CD1c-positive myeloid dendritic cell (primary cell): ENCODE data around the gene SEC23IP.
"Not testable (repeated sequence)": the region's sequence is repeated elsewhere in the genome, so short reads cannot be mapped to it uniquely, and the experiment has no call there.

ENCODE experiments used
- DNase-seq: peaks from one replicate; pipeline ENCODE4 v3.0.0-alpha.2; 2016; ENCODE audit errors: extremely low spot score

The SEC23IP gene

DNA sequence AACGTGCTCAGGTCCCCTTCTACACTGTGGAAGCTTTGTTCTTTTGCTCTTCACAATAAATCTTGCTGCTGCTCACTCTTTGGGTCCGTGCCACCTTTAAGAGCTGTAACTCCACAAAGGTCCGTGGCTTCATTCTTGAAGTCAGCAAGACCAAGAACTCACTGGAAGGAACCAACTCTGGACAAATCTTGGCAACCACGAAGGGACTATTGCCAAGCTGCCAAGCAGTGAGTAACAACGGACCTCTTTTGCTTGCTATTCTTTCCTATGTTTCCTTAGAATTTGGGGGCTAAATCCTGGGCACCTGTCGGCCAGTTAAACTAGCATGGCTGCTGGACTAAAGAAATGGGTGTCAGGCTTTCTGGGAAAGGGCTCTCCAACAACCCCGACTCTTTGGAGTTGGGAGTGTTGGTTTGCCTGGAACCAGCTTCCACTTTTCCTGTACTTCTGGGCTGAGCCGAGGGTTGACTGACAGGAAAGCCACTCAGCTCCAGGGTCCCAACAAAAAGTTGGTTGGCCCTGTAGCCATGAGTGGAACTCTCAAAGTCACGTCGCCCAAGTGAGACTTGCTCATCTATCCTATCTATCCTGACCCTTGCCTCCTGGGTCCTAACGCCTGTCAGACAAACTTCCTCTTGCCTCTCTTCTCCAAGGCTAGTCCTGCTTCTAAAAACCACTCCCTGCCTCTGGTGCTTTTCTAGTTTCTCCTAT is 8.5 kb upstream of the SEC23IP start:
- not testable (repeated sequence) for DNase-seq

DNA sequence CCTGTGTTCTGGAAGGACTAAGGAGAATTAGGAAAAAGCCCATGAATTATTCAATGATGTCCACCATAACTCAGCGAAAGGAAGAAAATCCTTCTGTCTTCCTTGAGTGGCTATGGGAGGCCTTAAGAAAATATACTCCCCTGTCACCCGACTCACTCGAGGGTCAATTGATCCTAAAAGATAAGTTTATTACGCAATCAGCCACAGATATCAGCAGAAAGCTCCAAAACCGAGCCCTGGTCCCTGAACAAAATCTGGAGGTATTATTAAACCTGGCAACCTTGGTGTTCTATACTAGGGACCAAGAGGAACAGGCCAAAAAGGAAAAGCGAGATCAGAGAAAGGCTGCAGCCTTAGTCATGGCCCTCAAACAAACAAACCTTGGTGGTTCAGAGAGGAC is 6.5 kb upstream of the SEC23IP start:
- not testable (repeated sequence) for DNase-seq

DNA sequence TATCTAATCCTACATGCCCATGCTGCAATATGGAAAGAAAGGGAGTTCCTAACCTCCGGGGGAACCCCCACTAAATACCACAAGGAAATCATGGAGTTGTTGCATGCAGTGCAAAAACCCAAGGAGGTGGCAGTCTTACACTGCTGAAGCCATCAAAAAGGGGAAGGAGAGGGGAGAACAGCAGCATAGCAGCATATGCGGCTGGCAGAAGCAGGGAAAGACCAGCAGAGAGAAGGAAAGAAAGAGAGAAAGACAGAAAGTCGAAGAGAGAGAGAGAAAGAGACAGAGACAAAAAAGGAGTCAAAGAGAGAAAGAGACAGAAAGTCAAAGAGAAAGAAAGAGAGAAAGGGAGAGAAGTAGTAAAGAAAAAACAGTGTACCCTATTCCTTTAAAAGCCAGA is 3.8 kb upstream of the SEC23IP start:
- not testable (repeated sequence) for DNase-seq

DNA sequence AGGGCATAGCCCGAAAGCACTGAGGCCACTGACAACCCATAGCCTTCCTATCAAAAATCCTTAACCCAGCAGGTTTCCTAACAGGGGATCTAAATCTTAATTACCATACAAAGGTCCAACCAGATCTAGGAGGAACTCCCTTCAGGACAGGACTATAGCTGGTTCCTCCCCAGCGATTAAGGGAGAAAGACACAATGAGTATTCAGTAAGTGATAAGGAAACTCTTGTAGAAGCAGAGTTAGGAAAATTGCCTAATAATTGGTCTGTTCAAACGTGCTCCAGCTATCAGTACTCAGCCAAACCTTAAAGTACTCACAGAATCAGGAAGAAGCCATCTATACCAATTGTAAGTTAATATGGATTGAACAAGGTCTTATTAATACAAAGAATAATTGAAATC is 3.3 kb upstream of the SEC23IP start:
- DNase-seq: not testable (repeated sequence)

DNA sequence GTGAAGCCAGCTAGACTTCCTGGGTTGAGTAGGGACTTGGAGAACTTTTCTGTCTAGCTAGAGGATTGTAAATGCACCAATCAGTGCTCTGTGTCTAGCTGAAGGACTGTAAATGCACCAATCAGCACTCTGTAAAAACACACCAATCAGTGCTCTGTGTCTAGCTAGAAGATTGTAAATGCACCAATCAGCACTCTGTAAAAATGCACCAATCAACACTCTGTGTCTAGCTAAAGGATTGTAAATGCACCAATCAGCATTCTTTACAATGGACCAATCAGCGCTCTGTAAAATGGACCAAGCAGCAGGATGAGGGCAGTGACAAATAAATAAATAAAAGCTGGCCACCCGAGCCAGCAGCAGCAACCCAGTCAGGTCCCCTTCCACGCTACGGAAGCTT is 2.2 kb upstream of the SEC23IP start:
- DNase-seq: not testable (repeated sequence)

DNA sequence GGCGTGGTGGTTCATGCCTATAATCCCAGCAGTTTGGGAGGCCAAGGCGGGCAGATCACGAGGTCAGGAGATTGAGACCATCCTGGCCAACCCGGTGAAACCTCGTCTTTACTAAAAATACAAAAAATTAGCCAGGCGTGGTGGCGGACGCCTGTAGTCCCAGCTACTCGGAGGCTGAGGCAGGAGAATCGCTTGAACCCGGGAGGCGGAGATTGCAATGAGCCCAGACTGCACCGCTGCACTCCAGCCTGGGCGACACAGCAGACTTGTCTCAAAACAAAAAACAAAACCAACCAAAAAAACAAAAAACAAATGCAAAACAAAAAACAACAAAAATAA is 712 bp upstream of the SEC23IP start:
- DNase-seq: not testable (repeated sequence)

DNA sequence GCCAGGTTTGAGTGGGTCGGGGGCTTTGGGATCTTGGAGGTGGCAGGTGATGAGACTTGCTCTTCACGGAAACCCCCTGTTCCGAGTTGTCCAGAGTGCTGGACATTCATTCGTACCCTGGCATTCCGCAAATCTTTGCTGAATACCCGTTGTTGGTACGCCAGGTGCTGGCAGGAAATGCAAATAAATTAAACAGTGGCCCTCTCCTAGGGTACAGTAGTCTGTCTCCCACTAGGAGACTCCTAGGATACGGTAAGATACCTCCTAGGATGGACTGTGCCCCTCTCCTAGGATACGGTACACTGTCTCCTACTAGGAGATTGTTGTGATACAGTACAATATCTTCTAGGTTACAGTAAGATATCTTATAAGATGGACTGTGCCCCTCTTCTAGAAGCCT is 544 bp downstream of the SEC23IP start:
- DNase-seq: no peak

DNA sequence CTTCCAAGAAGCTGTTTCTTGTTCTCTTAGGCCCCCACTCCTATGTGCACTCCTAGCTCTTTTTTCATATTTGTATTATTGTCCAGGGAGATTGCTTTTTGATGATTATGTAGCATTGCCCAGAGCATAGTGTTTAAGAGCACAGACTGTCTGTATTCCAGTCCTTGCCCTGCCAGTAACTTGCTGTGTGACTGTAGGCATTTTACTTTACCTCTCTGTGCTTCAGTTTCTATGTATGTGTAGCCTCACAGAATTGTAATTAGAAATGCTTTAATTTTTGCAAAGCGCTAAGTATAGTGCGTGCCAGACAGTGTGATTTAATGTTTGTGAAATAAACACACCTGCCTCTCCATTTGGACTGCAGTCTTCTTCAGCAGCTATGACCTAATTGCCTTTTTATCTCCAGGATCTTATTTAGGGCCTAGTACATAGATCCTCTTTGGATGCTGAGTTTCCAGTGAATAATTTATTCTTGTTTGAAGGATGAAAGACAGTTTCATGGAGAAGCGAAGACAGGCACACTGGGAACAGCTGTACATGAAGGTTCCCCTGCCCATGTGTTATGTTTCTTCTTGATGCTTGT is 1.4 kb downstream of the SEC23IP start:
- DNase-seq: no peak

DNA sequence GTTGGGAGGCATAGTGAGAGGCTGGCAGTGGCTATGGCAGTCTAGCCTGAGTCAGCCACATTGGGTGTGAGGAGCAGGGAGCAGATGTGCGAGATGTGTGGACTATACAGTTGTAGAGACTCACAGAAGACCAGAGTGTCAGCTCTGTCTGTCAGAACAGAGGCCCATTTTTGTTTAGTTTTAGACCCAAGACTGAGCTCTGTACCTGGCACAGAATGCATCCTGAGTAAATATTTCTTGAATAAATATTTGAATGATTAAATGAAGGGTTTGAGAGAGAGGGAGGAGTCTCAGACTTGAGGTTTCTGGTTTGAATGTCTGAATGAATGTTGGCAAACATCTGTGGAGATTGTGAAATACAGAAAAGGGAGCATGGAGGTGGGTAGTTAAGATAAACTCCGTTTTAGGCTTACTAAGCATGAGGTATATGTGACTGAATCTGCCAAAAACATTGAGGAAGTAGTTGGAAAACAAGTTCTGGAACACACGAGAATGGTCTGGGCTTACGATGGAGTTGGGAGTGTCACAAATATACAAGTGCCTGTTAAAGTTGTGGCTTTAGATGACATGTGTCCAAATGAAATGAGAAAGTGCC is 3.6 kb downstream of the SEC23IP start:
- peak; percentile 38 for DNase-seq

DNA sequence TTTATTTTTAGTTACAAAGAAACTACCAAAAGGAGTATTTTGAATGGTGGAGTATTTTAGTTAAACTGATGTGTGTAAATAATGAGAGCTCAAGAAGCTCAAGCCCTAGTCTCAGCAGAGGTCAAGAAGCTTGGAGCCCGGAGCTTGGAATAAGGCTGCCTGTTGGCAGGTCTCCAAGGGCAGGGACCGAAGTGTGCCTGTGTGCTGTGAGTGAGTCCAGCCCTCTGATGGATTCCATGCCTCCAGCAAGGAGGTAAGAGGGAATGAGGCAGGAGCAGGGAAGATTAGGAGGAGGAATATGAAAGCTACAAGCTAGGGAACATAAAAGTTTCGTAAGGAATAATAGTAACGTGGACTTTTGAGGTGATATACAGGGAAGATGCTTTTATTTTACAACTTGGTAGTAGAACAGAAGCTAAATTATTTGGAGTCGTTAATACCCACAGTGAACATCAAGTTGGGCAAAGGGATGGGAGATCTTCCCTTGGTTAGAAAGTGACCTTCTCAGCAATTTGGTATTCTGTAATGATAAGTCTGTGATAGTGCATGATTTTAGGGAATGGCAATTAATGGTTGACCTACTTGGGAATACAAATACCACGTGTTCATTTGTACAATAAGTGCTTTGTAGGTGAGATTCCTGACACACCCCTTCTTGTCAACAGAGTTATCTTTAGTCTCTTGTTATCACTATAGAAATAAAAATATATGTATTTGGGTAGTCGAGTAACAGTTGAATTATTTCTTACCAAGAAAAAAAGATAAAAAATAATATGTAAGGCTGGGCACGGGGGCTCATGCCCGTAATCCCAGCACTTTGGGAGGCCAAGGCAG is 4.6 kb downstream of the SEC23IP start:
- DNase-seq: no peak

DNA sequence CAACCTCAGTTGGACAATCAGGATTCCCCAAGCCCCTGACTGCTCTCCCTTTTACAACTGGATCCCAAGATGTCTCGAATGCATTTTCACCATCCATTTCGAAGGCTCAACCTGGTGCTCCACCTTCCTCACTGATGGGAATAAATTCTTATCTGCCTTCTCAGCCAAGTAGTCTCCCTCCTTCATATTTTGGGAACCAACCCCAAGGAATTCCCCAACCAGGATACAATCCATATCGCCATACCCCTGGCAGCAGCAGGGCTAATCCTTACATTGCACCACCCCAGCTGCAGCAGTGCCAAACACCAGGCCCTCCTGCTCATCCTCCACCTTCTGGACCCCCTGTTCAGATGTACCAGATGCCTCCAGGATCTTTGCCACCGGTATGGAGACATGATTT is 6.0 kb downstream of the SEC23IP start:
- DNase-seq: no peak

DNA sequence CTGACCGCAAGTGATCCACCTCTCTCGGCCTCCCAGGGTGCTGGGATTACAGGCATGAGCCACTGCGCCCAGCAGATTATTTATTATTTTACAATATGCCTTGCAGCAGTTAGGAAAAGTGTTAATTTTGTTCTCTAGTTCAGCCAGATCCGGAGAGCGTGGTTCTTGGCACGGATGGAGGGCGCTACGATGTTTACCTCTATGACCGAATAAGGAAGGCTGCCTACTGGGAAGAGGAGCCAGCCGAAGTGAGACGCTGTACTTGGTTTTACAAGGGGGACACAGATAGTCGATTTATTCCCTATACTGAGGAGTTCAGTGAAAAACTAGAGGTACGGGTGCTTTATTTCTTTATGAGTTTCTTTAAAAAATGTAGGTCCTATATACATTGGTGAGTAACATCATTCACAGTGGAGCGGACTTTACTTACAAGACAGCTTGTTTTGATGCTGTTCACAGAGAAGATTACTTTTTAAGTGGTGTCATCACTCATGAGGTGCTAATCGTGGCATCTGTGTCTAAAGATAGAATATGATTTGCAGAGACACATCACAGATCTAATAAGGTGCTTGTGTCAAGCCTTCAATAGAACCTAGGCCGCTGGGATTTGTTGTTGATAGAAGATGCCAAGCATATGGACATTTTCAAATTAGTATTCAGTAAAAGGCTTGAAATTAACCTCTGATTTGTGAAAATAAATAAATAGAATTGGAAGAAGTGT is 11.6 kb downstream of the SEC23IP start:
- DNase-seq: no peak

DNA sequence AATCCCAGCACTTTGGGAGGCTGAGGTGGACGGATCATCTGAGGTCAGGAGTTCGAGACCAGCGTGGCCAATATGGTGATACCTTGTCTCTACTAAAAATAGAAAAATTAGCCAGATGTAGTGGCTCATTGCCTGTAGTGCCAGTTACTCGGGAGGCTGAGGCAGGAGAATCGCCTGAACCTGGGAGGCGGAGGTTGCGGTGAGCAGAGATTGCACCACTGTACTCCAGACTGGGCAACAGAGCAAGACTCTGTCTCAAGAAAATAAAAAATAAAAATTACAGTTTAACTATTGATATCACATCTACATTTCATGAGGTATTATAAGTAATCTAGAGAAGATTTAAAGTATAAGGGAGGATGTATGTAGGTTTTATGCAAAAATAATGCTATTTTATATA is 15.2 kb downstream of the SEC23IP start:
- not testable (repeated sequence) for DNase-seq

DNA sequence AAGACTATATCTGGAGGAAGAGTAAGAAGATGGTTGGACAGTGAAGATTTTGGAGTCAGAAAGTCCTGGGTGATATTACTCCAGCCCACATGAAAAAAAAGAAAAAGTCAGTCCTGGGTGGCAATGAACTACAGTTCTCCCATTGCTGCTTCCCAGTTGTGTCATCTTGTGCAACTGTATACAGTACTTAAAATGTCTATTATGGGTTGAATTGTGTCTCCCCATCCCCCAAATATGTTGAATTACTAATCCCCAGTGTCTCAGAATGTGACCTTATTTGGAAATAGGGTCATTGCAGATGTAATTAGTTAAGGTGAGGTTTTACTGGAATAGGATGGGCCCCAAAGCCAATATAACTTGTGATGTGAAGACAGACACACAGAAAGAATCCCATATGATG is 15.6 kb downstream of the SEC23IP start:
- no peak for DNase-seq

DNA sequence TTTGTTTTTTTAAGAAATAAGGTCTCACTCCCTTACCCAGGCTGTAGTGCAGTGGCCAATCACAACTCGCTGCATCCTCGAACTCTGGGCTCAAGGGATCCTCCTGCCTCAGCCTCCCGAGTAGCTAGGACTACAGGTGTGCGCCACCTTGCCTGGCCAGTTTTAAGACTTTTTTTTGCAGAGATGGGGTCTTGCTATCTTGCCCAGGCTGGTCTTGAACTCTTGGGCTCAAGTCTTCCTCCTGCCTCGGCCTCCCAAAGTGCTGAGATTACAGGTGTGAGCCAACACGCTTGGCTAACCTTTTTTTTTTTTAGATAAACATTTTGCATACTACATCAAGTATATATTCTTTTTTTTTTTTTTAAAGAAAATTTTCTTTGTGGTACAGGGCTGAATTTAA is 18.2 kb downstream of the SEC23IP start:
- DNase-seq: no peak

DNA sequence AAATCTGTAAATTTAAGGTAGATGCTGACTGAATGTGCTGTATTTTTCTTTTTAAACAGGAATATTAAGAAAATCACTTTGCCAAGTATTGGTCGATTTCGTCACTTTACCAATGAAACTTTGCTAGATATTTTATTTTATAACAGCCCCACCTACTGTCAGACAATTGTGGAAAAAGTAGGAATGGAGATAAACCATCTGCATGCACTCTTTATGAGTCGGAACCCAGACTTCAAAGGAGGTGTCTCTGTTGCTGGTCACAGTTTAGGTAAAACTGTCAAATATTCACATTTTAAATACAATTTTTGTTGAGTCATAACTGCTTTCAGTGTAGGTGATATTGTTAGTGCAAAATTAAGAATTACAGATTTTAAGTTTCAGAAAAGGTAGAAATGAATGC is 25.2 kb downstream of the SEC23IP start:
- DNase-seq: no peak

DNA sequence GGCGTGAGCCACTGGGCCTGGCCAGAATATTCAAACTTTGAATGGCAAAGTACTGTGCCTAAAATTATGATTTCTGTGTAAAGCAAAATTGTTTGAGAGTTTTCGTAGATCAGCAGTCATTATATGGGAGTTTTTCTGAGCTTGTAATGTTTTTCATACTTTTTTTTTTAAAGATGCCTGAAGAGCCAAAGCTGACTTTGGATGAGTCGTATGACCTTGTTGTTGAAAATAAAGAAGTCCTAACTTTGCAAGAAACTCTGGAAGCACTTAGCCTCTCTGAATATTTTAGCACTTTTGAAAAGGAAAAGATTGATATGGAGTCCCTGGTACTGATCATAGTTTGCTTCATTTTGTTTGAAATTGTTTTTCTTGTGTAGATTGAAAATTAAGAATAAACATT is 26.7 kb downstream of the SEC23IP start:
- no peak for DNase-seq

DNA sequence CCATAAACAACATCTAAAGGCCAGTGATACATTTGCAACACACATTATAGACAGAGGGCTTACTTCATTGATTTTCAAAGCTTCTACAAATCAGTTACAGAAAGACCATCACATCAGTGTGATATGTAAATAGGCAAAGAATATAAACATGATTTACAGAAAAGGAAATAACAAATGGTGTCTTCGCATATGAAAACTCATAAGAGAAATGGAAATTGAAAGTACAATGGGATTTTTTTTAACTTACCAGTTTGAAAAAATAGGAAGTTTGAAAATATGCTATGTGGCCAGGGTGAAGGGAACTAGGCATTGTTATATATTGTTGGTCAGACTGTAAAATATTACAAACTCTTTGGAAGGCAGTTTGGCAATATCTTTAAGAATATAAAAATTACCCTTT is 27.3 kb downstream of the SEC23IP start:
- peak; percentile 19 for DNase-seq

DNA sequence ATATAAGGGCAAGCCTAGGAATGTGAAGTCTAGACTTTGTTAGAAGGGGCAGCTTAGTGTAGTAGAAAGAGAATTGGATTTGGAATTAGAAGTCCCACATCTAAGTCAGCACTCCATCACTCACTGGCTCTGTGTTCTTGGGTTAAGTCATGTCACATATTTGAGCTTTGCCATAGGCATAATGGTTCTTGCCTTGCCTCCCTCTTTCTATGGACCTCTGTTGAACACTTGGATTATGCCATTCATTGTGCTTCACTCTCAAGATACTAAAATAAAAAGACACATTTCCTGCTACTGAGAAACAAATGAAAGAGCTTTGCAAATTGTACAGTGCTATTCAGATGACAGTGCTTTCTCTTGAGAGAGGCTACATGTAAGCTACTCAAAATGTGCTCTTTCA is 35.9 kb downstream of the SEC23IP start:
- DNase-seq: no peak

DNA sequence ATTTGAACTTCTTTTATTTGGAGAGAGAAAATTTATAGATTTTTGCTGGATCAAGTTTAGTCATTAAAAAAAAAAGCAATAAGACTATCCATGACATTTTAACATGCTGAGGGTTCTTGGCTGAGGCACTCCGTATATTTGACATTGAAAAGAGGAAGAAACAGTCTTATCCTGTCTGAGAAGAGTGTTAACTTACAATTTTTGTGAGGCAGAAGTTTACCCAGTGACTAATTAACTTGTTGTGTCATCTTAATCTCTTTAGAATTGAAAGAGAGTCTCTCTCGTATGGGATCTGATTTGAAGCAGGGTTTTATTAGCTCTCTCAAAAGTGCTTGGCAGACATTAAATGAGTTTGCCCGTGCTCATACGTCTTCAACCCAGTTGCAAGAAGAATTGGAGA is 39.3 kb downstream of the SEC23IP start:
- no peak for DNase-seq

DNA sequence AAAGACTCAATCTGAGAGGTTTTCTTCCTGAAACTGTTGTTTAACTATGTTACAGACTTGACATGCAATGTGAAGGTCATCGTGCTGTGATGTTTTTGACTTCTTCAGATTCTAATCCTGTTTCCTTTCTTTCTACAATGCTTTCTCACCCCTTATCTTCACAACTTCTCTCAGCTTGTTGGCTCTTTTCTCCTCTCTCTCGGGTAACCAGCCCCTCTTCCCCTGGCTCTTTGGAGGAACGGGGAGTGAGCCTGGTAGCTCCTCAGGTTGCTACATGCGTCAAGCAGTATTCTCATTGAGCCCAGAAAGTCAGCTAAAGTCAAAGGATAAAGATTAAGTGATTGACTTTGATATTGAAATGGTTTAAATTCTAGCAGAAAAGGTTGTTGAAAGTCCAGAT is 40.1 kb downstream of the SEC23IP start:
- no peak for DNase-seq

DNA sequence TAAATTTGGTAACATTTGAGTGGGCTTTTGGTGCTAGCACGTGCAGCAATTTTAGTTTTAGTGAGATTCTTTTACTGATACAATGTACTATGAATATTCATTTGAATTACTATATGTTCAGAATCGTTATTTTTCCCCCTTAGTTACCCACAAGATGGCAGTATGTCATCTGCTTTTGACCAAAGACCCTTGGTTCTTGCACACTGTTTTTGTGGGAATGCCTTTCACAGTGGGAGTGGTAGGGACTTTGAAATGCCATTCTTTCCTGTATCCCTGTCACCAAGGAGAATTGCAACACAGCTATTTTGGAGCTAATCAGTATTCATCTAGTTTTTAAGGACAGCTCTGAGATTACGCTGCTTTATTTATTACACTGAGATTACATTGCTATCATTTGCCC is 40.6 kb downstream of the SEC23IP start:
- DNase-seq: no peak
